Activated effector memory CD4-positive, alpha-beta T cell treated with anti-CD3 and anti-CD28 coated beads, Interleukin-2, amount 50 U/mL, for 16 hours (primary cell): ENCODE measurements around the gene MAGEA10.
"Not testable (repeated sequence)": the region's sequence is repeated elsewhere in the genome, so short reads cannot be mapped to it uniquely, and the experiment has no call there.

Experiments used
- DNase-seq: peaks from one replicate; pipeline ENCODE4 v3.0.0-alpha.2; 2020

MAGEA10 gene

GRCh38 chrX:152138388-152138784, at the start of gene MAGEA10:
MAGEA10 (minus strand) TSS chrX:152138577; CDS start chrX:152135620, 2,957 bp downstream.
- no peak for DNase-seq

- no peak for DNase-seq
Observed at GRCh38 chrX:152177497-152178269, 39.3 kb upstream of the MAGEA10 start.

- DNase-seq = no peak
Observed at GRCh38 chrX:152177052-152177451, 38.7 kb upstream of the MAGEA10 start.

- not testable (repeated sequence) for DNase-seq
Observed at GRCh38 chrX:152175892-152176291, 37.5 kb upstream of the MAGEA10 start.

GRCh38 chrX:152173923-152174322, 35.5 kb upstream of the MAGEA10 start:
- not testable (repeated sequence) for DNase-seq

GRCh38 chrX:152170621-152171020, 32.2 kb upstream of the MAGEA10 start:
- DNase-seq = no peak

- DNase-seq = no peak
Observed at GRCh38 chrX:152165033-152165743, 26.8 kb upstream of the MAGEA10 start.

GRCh38 chrX:152157042-152157441, 18.7 kb upstream of the MAGEA10 start:
- DNase-seq = no peak

GRCh38 chrX:152155766-152156310, 17.5 kb upstream of the MAGEA10 start:
- DNase-seq = no peak

- DNase-seq = no peak
Observed at GRCh38 chrX:152154050-152154449, 15.7 kb upstream of the MAGEA10 start.

- no peak for DNase-seq
Observed at GRCh38 chrX:152151256-152151655, 12.9 kb upstream of the MAGEA10 start.

- no peak for DNase-seq
Observed at GRCh38 chrX:152149648-152150047, 11.3 kb upstream of the MAGEA10 start.

GRCh38 chrX:152139589-152139988, 1.2 kb upstream of the MAGEA10 start:
- DNase-seq = no peak

GRCh38 chrX:152137771-152138387, 498 bp downstream of the MAGEA10 start:
- DNase-seq = no peak

- DNase-seq = no peak
Observed at GRCh38 chrX:152136312-152136711, 2.1 kb downstream of the MAGEA10 start.

- no peak for DNase-seq
Observed at GRCh38 chrX:152131525-152131924, 6.9 kb downstream of the MAGEA10 start.

- not testable (repeated sequence) for DNase-seq
Observed at GRCh38 chrX:152129069-152129844, 9.1 kb downstream of the MAGEA10 start.

GRCh38 chrX:152117305-152117704, 21.1 kb downstream of the MAGEA10 start:
- DNase-seq = no peak

- no peak for DNase-seq
Observed at GRCh38 chrX:152108527-152108926, 29.9 kb downstream of the MAGEA10 start.

- no peak for DNase-seq
Observed at GRCh38 chrX:152103866-152104265, 34.5 kb downstream of the MAGEA10 start.

GRCh38 chrX:152086141-152086540, 52.2 kb downstream of the MAGEA10 start:
- DNase-seq = no peak
